ENCODE data around the gene TCAF2.
"Not testable (repeated sequence)": the region's sequence is repeated elsewhere in the genome, so short reads cannot be mapped to it uniquely, and the experiment has no call there.

DNA sequence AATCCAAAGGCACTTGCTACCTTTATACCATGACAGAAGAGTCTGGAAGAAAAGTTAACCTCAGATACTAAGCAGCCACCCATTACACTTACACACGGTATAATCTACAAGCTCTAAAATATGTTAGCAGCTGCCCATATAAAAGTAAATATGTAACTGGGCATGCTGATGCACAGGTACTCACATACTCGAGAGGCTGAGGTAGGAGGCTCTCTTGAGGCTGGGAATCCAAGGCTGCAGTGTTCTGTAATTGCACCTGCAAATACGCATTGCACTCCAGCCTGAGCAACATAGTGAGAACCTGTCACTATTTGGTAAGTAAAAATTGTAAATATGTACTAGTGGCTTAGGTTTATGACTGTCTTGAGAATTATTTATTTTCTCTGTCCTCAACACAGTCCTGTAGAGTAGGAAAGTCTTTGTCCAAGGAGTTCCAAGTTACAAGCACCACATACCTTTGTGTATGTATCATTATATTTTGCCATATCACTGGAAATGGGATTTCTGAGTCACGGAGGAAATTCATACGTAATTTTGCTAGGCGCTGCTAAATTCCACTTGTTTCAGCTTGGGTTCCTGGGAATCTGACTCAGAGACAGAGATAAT is 12.3 kb downstream of the TCAF2 start:
- TF ChIP-seq CTCF (IDR thresholded peaks at IDR 0.05 in 4 of 5, conservative IDR thresholded peaks at IDR 0.05 in 1 of 5); POLR2A (IDR thresholded peaks at IDR 0.05): not testable (repeated sequence)

All from gastrocnemius medialis (tissue), 4 donors.